Neuronal stem cell (in vitro differentiated cells): Measurements from ENCODE around the gene HS6ST1.

Experiments
- DNase-seq: peaks from one replicate; pipeline ENCODE4 v3.0.0-alpha.2; 2013; ENCODE audit warnings: low spot score
- H2AFZ ChIP-seq: one replicate; pipeline ENCODE4 v1.6.1; 2013; ENCODE audit warnings: mild to moderate bottlenecking, low read length, inconsistent platforms
- H2AK5ac ChIP-seq: 2 replicates; pipeline ENCODE4 v1.6.1; 2013; ENCODE audit warnings: low read depth, mild to moderate bottlenecking, inconsistent platforms, low read length, moderate library complexity, mixed read lengths
- H2BK120ac ChIP-seq: 2 replicates; pipeline ENCODE4 v1.6.1; 2013; ENCODE audit warnings: low read depth, mild to moderate bottlenecking, inconsistent platforms, low read length, moderate library complexity, mixed read lengths
- H2BK12ac ChIP-seq: one replicate; pipeline ENCODE4 v1.6.1; 2013; ENCODE audit warnings: low read length, inconsistent platforms
- H2BK15ac ChIP-seq: 2 replicates; pipeline ENCODE4 v1.6.1; 2013; ENCODE audit warnings: mild to moderate bottlenecking, low read length, inconsistent platforms, mixed read lengths
- H2BK5ac ChIP-seq: one replicate; pipeline ENCODE4 v1.6.1; 2013; ENCODE audit warnings: inconsistent platforms, mild to moderate bottlenecking, low read length, moderate library complexity
- H3K14ac ChIP-seq: one replicate; pipeline ENCODE4 v1.6.1; 2013; ENCODE audit warnings: low read length, inconsistent platforms
- H3K18ac ChIP-seq: 2 replicates; pipeline ENCODE4 v1.6.1; 2013; ENCODE audit warnings: low read length, inconsistent platforms
- H3K23ac ChIP-seq: 2 replicates; pipeline ENCODE4 v1.6.1; 2013; ENCODE audit warnings: low read depth, mild to moderate bottlenecking, mixed read lengths, low read length, inconsistent platforms; ENCODE audit not compliant: poor library complexity
- H3K27ac ChIP-seq: replicated peaks from 3 replicates; pipeline ENCODE4 v1.5.1; 2013; ENCODE audit warnings: low read length, inconsistent platforms
- H3K27me3 ChIP-seq, 3 experiments: 2 replicates each; pipeline ENCODE4 v1.6.1; 2013; ENCODE audit warnings: low read length in 3 of 3, mild to moderate bottlenecking in 2 of 3, inconsistent platforms in 1 of 3, low read depth in 1 of 3, mixed read lengths in 1 of 3, moderate library complexity in 1 of 3; ENCODE audit not compliant: control insufficient read depth in 3 of 3, insufficient read depth in 3 of 3
- H3K36me3 ChIP-seq, 2 donors: replicated peaks in 1 of 2; 2 replicates each; pipeline ENCODE4 v1.6.1; 2013; ENCODE audit warnings: low read length in 2 of 2; ENCODE audit not compliant: control insufficient read depth in 2 of 2, insufficient read depth in 2 of 2
- H3K4ac ChIP-seq: 2 replicates; pipeline ENCODE4 v1.6.1; 2013; ENCODE audit warnings: inconsistent platforms, mild to moderate bottlenecking, low read length, moderate library complexity
- H3K4me1 ChIP-seq, 2 donors: 1 replicate in 1 of 2; 2 replicates in 1 of 2; pipeline ENCODE4 v1.6.1; 2013; ENCODE audit warnings: low read length in 2 of 2, low read depth in 1 of 2; ENCODE audit not compliant: control insufficient read depth in 2 of 2, insufficient read depth in 1 of 2
- H3K4me2 ChIP-seq: one replicate; pipeline ENCODE4 v1.6.1; 2013; ENCODE audit warnings: mild to moderate bottlenecking, low read length, inconsistent platforms; ENCODE audit not compliant: insufficient read depth, poor library complexity, severe bottlenecking
- H3K4me3 ChIP-seq, 2 donors: 2 replicates each; pipeline ENCODE4 v1.5.1; 2013; ENCODE audit warnings: low read length in 2 of 2, mild to moderate bottlenecking in 2 of 2, inconsistent platforms in 1 of 2, moderate library complexity in 1 of 2
- H3K79me1 ChIP-seq: one replicate; pipeline ENCODE4 v1.6.1; 2013; ENCODE audit warnings: low read depth, mild to moderate bottlenecking, inconsistent platforms, low read length, moderate library complexity
- H3K9ac ChIP-seq: one replicate; pipeline ENCODE4 v1.6.1; 2013; ENCODE audit warnings: mild to moderate bottlenecking, low read depth, low read length, inconsistent platforms; ENCODE audit not compliant: poor library complexity
- H3K9me3 ChIP-seq, 2 donors: replicated peaks in 1 of 2; 2 replicates each; pipeline versions ENCODE3 to v1.6.1; 2013; ENCODE audit warnings: low read length in 2 of 2, mild to moderate bottlenecking in 2 of 2, inconsistent platforms in 1 of 2, low read depth in 1 of 2, mixed read lengths in 1 of 2, moderate library complexity in 1 of 2; ENCODE audit not compliant: control insufficient read depth in 2 of 2, insufficient read depth in 1 of 2
- H4K8ac ChIP-seq: one replicate; pipeline ENCODE4 v1.6.1; 2013; ENCODE audit warnings: low read depth, mild to moderate bottlenecking, inconsistent platforms, low read length, moderate library complexity
- H4K91ac ChIP-seq: one replicate; pipeline ENCODE4 v1.6.1; 2013; ENCODE audit warnings: low read length, low read depth, mild to moderate bottlenecking, inconsistent platforms; ENCODE audit not compliant: poor library complexity
- WGBS, 2 donors: extraction: QIAGEN DNeasy Blood & Tissue Kit; methylation state at CpG; one replicate each; pipeline ENCODE4 v1.1.7; 2013; ENCODE audit warnings: missing lambda C conversion rate in 2 of 2, mixed read lengths in 1 of 2; ENCODE audit not compliant: insufficient read length in 2 of 2, insufficient replicate concordance in 1 of 2; ENCODE audit errors: extremely low coverage in 2 of 2; 5-methylcytosine and 5-hydroxymethylcytosine counted together

The HS6ST1 gene

DNA sequence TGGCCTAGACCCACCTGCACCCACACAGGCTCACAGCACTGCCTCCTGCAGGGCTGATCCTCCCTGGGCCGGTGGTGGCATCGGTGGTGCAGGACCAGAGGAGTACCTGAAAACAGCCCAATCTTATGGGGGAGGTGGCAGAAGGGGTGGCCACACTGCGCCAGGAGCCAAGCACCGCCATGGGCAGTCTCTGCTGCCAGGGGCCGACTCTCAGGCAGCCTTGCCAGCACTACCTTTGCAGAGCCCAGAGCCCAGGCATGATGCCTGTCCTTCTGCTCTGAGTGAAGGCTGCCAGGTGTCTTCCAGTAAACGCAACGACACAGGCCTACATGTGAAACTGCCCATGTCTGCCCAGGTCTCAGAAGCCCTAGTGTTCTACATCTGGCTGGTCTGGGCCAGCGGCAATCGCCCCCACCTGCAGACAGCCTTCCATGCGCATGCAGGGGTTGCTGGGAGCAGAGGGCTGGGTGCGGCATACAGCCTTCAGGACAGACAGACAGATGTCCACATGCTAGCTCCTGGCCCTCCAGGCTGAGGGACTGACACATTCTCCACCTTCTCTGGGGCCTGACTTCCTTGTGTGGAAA is 6.8 kb downstream of the HS6ST1 start:
- no CpG with 5 or more reads among the region's 11 CpGs for WGBS, 2 donors
- Histone ChIP-seq H2BK15ac (peak overlapping the region; percentile 16), H3K9me3 (no peaks in the 10 kb centered on the region)

GRCh38 chr2:128311216-128311754 is 7.4 kb downstream of the HS6ST1 start:
- Histone ChIP-seq H3K4me1 (peaks cover 29 to 41% of the 10 kb centered on the region in 2 donors), H3K18ac (peak overlapping the region; percentile 82), H2BK15ac (peak overlapping the region; percentile 31), H4K8ac (no peak overlapping the region), H3K36me3 (peaks cover 3 to 98% of the 10 kb centered on the region in 2 donors), H3K79me1 (peaks cover 43% of the 10 kb centered on the region), H3K4me3 (no peak overlapping the region), H3K14ac (peak overlapping the region; percentile 64), H2AFZ (no peak overlapping the region), H3K9ac (peak overlapping the region; percentile 9), H3K23ac (no peak overlapping the region), H4K91ac (no peak overlapping the region), H3K27me3 (no peaks in the 10 kb centered on the region), H2BK12ac (no peak overlapping the region), H3K9me3 (no peaks in the 10 kb centered on the region), H2BK5ac (no peak overlapping the region), H2AK5ac (no peak overlapping the region), H3K4me2 (no peak overlapping the region), H2BK120ac (no peak overlapping the region), H3K4ac (no peak overlapping the region), H3K27ac (no peak overlapping the region)
- WGBS, 2 donors: no CpG with 5 or more reads among the region's 7 CpGs
- DNase-seq: no peak

More for the DNA sequence above, 6.8 kb downstream of the HS6ST1 start:
- peak overlapping the region; percentile 26 for H3K9ac ChIP-seq
- H3K23ac ChIP-seq: peak overlapping the region; percentile 52
- peak overlapping the region; percentile 82 for H3K18ac ChIP-seq
- no peak overlapping the region for H4K8ac ChIP-seq
- no peak overlapping the region for H3K14ac ChIP-seq
- no peak overlapping the region for H2AK5ac ChIP-seq
- peak overlapping the region; percentile 60 for H4K91ac ChIP-seq
- no peak overlapping the region for H3K4me2 ChIP-seq
- H2BK120ac ChIP-seq: no peak overlapping the region
- no peaks in the 10 kb centered on the region for H3K27me3 ChIP-seq
- no peak for DNase-seq
- H3K79me1 ChIP-seq: peaks cover 43% of the 10 kb centered on the region
- no peak overlapping the region for H3K4me3 ChIP-seq
- H2BK5ac ChIP-seq: no peak overlapping the region
- H3K4ac ChIP-seq: no peak overlapping the region
- H3K4me1 ChIP-seq: peaks cover 33 to 44% of the 10 kb centered on the region in 2 donors
- peaks cover 3 to 97% of the 10 kb centered on the region in 2 donors for H3K36me3 ChIP-seq
- H2AFZ ChIP-seq: no peak overlapping the region
- H2BK12ac ChIP-seq: no peak overlapping the region
- H3K27ac ChIP-seq: no peak overlapping the region

GRCh38 chr2:128310761-128311160 is 7.9 kb downstream of the HS6ST1 start:
- H2BK15ac ChIP-seq: no peak overlapping the region
- H3K4me2 ChIP-seq: no peak overlapping the region
- no peak overlapping the region for H4K8ac ChIP-seq
- no peak overlapping the region for H3K14ac ChIP-seq
- H2BK120ac ChIP-seq: no peak overlapping the region
- H4K91ac ChIP-seq: no peak overlapping the region
- no peak overlapping the region for H3K9ac ChIP-seq
- H3K4me1 ChIP-seq: peaks cover 28 to 41% of the 10 kb centered on the region in 2 donors
- no peaks in the 10 kb centered on the region for H3K9me3 ChIP-seq
- no peak overlapping the region for H2BK12ac ChIP-seq
- H3K4me3 ChIP-seq: no peak overlapping the region
- H3K27ac ChIP-seq: no peak overlapping the region
- no peak overlapping the region for H2BK5ac ChIP-seq
- no peak overlapping the region for H3K4ac ChIP-seq
- H3K36me3 ChIP-seq: peaks cover 3 to 98% of the 10 kb centered on the region in 2 donors
- WGBS, 2 donors: no CpG with 5 or more reads among the region's 4 CpGs
- no peak overlapping the region for H2AFZ ChIP-seq
- no peak overlapping the region for H3K23ac ChIP-seq
- peaks cover 44% of the 10 kb centered on the region for H3K79me1 ChIP-seq
- H3K18ac ChIP-seq: no peak overlapping the region
- H3K27me3 ChIP-seq: no peaks in the 10 kb centered on the region
- H2AK5ac ChIP-seq: peak overlapping the region; percentile 12
- no peak for DNase-seq

- no CpG with 5 or more reads among the region's 12 CpGs for WGBS, 2 donors
- DNase-seq: no peak
- Histone ChIP-seq H2AK5ac (peak overlapping the region; percentile 57), H2BK120ac (no peak overlapping the region), H3K79me1 (peaks cover 41% of the 10 kb centered on the region), H3K23ac (peak overlapping the region; percentile 37), H3K9me3 (no peaks in the 10 kb centered on the region), H3K9ac (peak overlapping the region; percentile 5), H3K27ac (no peak overlapping the region), H4K91ac (peak overlapping the region; percentile 50), H2BK15ac (no peak overlapping the region), H2AFZ (no peak overlapping the region), H3K18ac (peak overlapping the region; percentile 76), H3K4me1 (peaks cover 28 to 41% of the 10 kb centered on the region in 2 donors), H3K4ac (no peak overlapping the region), H3K4me2 (no peak overlapping the region), H3K36me3 (peaks cover 3 to 94% of the 10 kb centered on the region in 2 donors), H4K8ac (no peak overlapping the region), H3K4me3 (no peak overlapping the region), H2BK5ac (no peak overlapping the region), H2BK12ac (no peak overlapping the region), H3K27me3 (no peaks in the 10 kb centered on the region), H3K14ac (peak overlapping the region; percentile 42)
These were observed 8.5 kb downstream of the HS6ST1 start for GRCh38 chr2:128310094-128310716.
